Measurements from ENCODE around the gene ANKHD1.

ANKHD1 gene

GRCh38 chr5:140381972-140382371, 19.7 kb upstream of the ANKHD1 start:
- Histone ChIP-seq H2AFZ (ENCODE audit: low read depth, low read length) (no peak overlapping the region), H3K36me3 (replicated peaks; ENCODE audit: low read depth, low read length) (no peaks in the 10 kb centered on the region), H3K79me2 (ENCODE audit: low read length) (no peaks in the 10 kb centered on the region), H4K20me1 (ENCODE audit: insufficient read depth, low read length) (no peaks in the 10 kb centered on the region), H3K27ac (ENCODE audit: low read length) (no peak overlapping the region), H3K4me1 (ENCODE audit: low read length) (no peaks in the 10 kb centered on the region), H3K27me3 (ENCODE audit: low read depth, low read length) (no peaks in the 10 kb centered on the region), H3K4me2 (ENCODE audit: low read length) (no peak overlapping the region), H3K4me3 (ENCODE audit: low read length) (no peak overlapping the region), H3K9me3 (ENCODE audit: insufficient read depth, low read length) (no peaks in the 10 kb centered on the region), H3K9ac (ENCODE audit: low read length) (no peak overlapping the region)
- TF ChIP-seq CTCF (IDR thresholded peaks at IDR 0.05; ENCODE audit: low read depth, low read length) (no peak), EZH2phosphoT487 (IDR thresholded peaks at IDR 0.05; ENCODE audit: low read depth) (no peak)

GRCh38 chr5:140382866-140383265, 18.8 kb upstream of the ANKHD1 start:
- Histone ChIP-seq H3K4me2 (ENCODE audit: low read length) (no peak overlapping the region), H4K20me1 (ENCODE audit: insufficient read depth, low read length) (no peaks in the 10 kb centered on the region), H3K27me3 (ENCODE audit: low read depth, low read length) (no peaks in the 10 kb centered on the region), H3K9ac (ENCODE audit: low read length) (no peak overlapping the region), H3K79me2 (ENCODE audit: low read length) (no peaks in the 10 kb centered on the region), H3K36me3 (replicated peaks; ENCODE audit: low read depth, low read length) (no peaks in the 10 kb centered on the region), H3K4me1 (ENCODE audit: low read length) (no peaks in the 10 kb centered on the region), H3K4me3 (ENCODE audit: low read length) (no peak overlapping the region), H3K27ac (ENCODE audit: low read length) (no peak overlapping the region), H2AFZ (ENCODE audit: low read depth, low read length) (no peak overlapping the region), H3K9me3 (ENCODE audit: insufficient read depth, low read length) (no peaks in the 10 kb centered on the region)
- TF ChIP-seq EZH2phosphoT487 (IDR thresholded peaks at IDR 0.05; ENCODE audit: low read depth) (no peak), CTCF (IDR thresholded peaks at IDR 0.05; ENCODE audit: low read depth, low read length) (no peak)

GRCh38 chr5:140383300-140383699, 18.3 kb upstream of the ANKHD1 start:
- no peaks in the 10 kb centered on the region for H3K36me3 ChIP-seq (replicated peaks; ENCODE audit: low read depth, low read length)
- no peak overlapping the region for H3K9ac ChIP-seq (ENCODE audit: low read length)
- H3K79me2 ChIP-seq (ENCODE audit: low read length): no peaks in the 10 kb centered on the region

GRCh38 chr5:140388052-140388451, 13.6 kb upstream of the ANKHD1 start:
- Histone ChIP-seq H3K27me3 (ENCODE audit: low read depth, low read length) (no peaks in the 10 kb centered on the region), H3K79me2 (ENCODE audit: low read length) (no peaks in the 10 kb centered on the region), H3K9me3 (ENCODE audit: insufficient read depth, low read length) (no peaks in the 10 kb centered on the region), H3K9ac (ENCODE audit: low read length) (no peak overlapping the region), H3K36me3 (replicated peaks; ENCODE audit: low read depth, low read length) (no peaks in the 10 kb centered on the region), H3K27ac (ENCODE audit: low read length) (no peak overlapping the region), H3K4me3 (ENCODE audit: low read length) (no peak overlapping the region), H3K4me1 (ENCODE audit: low read length) (no peaks in the 10 kb centered on the region), H4K20me1 (ENCODE audit: insufficient read depth, low read length) (no peaks in the 10 kb centered on the region), H2AFZ (ENCODE audit: low read depth, low read length) (no peak overlapping the region), H3K4me2 (ENCODE audit: low read length) (no peak overlapping the region)
- TF ChIP-seq CTCF (IDR thresholded peaks at IDR 0.05; ENCODE audit: low read depth, low read length) (no peak), EZH2phosphoT487 (IDR thresholded peaks at IDR 0.05; ENCODE audit: low read depth) (no peak)

More at GRCh38 chr5:140383300-140383699, 18.3 kb upstream of the ANKHD1 start:
- TF ChIP-seq CTCF (IDR thresholded peaks at IDR 0.05; ENCODE audit: low read depth, low read length) (no peak), EZH2phosphoT487 (IDR thresholded peaks at IDR 0.05; ENCODE audit: low read depth) (no peak)
- Histone ChIP-seq H3K9me3 (ENCODE audit: insufficient read depth, low read length) (no peaks in the 10 kb centered on the region), H2AFZ (ENCODE audit: low read depth, low read length) (no peak overlapping the region), H4K20me1 (ENCODE audit: insufficient read depth, low read length) (no peaks in the 10 kb centered on the region), H3K27me3 (ENCODE audit: low read depth, low read length) (no peaks in the 10 kb centered on the region), H3K27ac (ENCODE audit: low read length) (no peak overlapping the region), H3K4me1 (ENCODE audit: low read length) (no peaks in the 10 kb centered on the region), H3K4me2 (ENCODE audit: low read length) (no peak overlapping the region), H3K4me3 (ENCODE audit: low read length) (no peak overlapping the region)
